SKM-1 treated with dmso at 0.1 percent for 144 hours (cell line): ENCODE results near the gene OR2A5.
A peak's percentile ranks its signal among the peaks of the same experiment; 100 is the strongest.
"Not testable (repeated sequence)": the region's sequence is repeated elsewhere in the genome, so short reads cannot be mapped to it uniquely, and the experiment has no call there.

Experiments
- DNase-seq: peaks from one replicate; lab custom pipeline; 2025; ENCODE audit not compliant: unreplicated experiment; lab: John Stamatoyannopoulos, UW

OR2A5 gene, protein sequence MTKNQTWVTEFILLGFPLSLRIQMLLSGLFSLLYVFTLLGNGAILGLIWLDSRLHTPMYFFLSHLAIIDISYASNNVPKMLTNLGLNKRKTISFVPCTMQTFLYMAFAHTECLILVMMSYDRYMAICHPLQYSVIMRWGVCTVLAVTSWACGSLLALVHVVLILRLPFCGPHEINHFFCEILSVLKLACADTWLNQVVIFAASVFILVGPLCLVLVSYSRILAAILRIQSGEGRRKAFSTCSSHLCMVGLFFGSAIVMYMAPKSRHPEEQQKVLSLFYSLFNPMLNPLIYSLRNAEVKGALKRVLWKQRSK

DNA sequence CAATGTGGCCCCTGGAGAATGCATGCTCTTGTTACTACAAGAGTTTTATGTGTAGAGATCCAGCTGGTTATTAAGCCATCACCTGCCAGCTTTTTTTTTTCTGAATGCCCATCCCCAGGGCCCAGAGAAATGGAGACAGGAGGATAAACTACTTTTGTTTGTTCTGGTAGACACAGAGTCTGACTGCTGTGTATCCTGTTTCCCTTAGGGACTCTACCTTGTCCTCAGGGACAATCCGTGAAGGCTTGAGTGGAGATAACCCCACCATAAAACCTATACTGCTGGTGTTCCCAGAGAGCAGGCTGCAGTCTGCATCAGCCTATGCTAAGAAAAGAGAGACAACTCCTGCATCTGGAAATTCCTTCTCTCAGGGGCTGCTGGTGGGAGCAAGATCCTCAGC is at the start of gene OR2A5:
TSS of gene OR2A5 (plus strand) at position 301 of the 400 bp plus-strand sequence. CDS start 1,454 bp downstream, outside the sequence.
- no peak for DNase-seq

DNA sequence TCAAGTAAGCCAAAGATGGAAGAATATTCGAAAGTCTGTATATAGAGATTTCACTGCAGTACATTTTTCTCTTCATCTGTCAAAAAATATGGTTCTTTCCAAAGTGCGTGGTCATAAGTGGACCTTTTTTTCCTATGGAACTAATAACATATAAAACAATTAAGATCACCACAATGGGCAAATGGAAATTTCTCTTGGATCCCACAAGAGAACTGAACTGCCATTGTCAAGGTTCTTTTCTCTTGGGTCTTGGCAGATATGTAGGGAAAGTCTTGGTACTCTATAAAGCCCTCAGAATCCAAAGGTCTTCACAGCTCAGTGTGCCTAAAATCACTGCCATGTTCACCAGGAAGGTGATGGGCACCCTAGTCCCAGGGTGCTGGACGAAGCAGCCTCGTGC is 48.7 kb upstream of the OR2A5 start, which contains the start of gene OR6B1:
TSS of gene OR6B1 (plus strand) at position 301 of the 400 bp plus-strand sequence. CDS start 3,677 bp downstream, outside the sequence.
- no peak for DNase-seq

DNA sequence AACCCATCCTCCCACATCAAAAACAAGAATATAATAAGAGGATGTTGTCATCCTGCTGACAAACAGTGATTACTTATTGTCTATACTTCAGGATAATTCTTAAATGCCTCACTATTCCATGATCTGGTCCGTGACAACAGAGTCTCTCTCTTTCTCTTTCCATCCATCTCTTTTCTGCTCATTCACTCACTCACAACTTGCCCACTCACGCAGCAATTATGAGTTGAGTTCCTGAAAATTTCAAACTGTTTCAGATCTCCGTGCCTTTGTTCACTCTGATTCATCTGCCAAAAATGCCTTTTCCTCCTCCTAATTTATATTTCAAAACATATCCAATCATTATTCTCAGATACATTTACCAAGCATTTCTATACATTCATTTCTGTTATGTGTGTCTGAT is 47.2 kb upstream of the OR2A5 start:
- no peak for DNase-seq

- no peak for DNase-seq
Observed at GRCh38 chr7:144004703-144005102, 44.0 kb upstream of the OR2A5 start.

- DNase-seq: no peak
Observed at GRCh38 chr7:144006029-144006691, 42.6 kb upstream of the OR2A5 start.

- DNase-seq: no peak
Observed at GRCh38 chr7:144006692-144007042, 42.1 kb upstream of the OR2A5 start.

DNA sequence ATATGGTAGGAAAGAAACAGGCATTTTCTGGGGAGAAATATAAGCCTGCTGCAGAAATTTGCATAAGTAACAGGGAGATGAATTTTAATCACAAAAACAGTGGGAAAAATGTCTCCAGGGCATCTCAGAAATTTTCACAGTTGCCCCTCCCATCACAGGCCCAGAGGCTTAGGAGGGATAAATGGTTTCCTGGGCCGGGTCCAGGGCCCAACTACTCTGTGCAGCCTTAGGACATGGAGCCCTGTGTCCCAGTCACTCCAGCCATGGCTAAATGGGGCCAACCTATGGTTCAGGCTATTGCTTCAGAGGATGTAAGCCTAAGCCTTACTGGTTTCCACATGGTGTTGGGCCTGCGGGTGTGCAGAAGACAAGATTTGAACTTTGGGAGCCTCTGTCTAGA is 39.4 kb upstream of the OR2A5 start:
- no peak for DNase-seq

- DNase-seq: peak; percentile 32
Observed at GRCh38 chr7:144010061-144010460, 38.7 kb upstream of the OR2A5 start.

DNA sequence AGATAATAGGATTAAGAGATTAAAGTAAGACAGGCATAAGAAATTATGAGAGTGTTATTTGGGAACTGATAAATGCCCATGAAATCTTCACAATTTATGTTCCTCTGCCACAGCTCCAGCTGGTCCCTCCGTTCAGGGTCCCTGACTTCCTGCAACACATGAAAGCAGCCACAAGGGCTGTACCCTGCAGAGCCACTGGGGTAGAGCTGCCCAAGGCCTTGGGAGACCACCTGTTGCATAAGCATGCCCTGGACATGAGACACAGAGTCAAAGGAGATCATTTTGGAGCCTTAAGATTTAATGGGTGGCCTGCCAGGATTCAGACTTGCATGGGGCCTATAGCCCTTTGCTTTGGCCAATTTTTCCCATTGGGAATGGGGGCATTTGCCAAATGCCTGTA is 37.9 kb upstream of the OR2A5 start:
- DNase-seq: not testable (repeated sequence)

DNA sequence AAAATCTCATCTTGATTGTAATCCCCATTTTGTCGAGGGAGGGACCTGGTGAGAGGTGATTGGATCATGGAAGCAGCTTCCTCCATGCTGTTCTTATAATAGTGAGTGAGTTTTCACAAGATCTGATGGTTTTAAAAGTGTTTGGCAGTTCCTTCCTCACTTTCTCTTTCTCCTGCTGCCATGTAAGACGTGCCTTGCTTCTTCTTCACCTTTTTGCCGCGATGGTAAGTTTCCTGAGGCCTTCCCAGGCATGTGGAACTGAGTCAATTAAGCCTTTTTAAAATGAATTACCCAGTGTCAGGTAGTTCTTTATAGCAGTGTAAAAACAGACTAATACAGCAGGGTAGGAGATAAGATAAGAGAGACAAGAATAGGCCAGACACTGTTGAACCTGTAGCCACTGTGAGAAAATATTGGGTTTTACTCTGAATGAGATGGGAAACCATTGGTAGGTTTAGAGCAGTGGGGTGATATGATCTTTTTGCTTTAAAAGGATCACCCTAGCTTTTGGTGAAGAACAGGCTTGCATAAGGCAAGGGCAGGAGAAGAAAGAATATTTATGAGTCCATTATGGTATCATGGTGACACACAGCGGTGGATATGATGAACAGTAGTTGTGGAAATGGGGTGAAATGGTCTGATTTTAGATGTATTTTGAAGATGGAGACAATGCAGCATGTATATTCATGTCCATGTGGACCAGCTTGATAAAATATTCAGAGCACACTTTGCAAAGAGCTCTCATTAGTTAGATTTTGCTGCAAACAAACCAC is 37.1 kb upstream of the OR2A5 start:
- DNase-seq: no peak

DNA sequence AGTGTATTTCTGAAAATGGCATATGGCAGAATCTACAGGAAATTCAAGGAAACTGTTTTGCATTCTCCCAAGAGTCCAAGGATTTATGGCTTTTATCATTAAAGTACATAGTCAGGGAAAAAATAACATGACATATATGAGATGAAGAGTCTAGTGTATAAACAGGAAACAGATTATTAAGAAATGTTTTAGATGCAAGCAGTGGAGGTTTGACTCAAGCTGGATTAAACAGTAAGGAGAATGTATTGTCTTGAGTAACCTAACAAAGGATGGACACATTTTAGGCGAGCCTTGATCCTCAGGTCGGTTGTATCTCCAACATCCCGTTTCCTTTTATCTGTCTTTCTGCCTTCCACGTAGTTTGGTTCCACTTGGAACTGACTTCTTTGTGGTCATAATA is 30.7 kb upstream of the OR2A5 start:
- DNase-seq: no peak

GRCh38 chr7:144019457-144019856 is 29.3 kb upstream of the OR2A5 start:
- no peak for DNase-seq

DNA sequence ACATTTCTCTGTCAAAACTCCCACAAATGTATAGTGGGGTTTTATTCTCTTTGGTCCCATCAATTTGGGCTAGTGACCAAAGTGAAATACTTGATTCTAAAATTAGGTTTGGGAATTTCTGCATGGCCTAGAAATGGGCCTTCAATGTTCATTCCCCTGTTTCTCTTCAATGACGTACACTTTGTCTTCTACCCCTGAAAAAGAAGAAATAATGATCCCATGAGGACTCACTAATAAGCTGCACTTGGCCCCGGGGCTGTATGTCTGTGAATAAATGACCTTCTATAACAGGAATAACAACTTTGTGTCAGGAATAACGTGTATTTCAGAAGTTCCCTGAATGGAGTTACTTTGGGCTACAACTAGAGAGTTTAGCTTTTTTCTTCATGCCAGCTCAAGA is 28.4 kb upstream of the OR2A5 start:
- DNase-seq: no peak

DNA sequence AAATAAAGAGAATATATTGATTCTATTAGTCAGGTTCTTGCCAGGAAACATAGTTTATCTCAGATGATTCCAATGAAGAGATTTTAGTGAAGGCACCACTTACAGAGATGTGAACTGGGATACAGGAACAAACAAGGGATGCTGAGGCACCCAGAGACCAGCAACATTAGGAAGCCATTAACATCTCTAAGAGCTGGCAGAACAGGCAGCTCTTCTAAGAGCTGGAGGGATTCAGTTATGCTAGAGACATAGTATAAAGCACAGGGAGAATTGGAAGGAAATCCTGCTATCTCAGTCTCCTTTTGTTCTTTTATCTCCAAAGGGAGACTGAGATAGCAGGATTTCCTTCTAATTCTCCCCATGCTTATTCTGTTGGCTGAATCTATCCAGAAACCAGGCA is 26.6 kb upstream of the OR2A5 start:
- no peak for DNase-seq

DNA sequence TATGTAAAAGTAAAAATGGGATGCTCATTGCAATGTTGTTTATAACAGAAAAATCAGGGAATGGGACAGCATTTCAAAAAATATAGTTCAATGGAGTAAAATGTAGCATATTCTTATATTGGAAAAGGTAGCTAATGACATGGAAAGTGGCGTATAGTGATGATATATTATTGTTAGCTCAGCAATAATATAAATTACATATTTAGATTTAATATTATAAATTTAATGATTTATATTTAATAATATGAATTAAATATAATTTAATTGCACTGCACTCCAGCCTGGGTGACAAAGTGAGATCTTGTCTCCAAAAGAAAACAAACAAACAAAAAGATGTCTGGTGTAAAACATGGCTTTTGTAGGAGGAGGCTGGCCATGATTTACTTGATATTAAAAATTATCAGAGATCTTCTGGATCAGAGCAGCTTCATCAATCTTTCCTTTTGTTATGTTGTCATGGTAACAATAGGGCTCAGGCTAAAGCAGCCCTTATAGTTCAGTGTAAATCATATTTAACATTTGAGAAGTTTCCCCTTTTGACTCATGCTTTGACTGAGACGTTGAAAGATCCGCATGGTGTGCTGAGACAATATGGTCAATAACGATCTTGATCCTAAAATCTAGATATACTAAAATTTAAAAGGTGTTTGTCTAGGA is 25.4 kb upstream of the OR2A5 start:
- DNase-seq: no peak

GRCh38 chr7:144024213-144024612 is 24.5 kb upstream of the OR2A5 start:
- no peak for DNase-seq

- no peak for DNase-seq
Observed at GRCh38 chr7:144026203-144026883, 22.4 kb upstream of the OR2A5 start.

- no peak for DNase-seq
Observed at GRCh38 chr7:144027070-144027469, 21.7 kb upstream of the OR2A5 start.

DNA sequence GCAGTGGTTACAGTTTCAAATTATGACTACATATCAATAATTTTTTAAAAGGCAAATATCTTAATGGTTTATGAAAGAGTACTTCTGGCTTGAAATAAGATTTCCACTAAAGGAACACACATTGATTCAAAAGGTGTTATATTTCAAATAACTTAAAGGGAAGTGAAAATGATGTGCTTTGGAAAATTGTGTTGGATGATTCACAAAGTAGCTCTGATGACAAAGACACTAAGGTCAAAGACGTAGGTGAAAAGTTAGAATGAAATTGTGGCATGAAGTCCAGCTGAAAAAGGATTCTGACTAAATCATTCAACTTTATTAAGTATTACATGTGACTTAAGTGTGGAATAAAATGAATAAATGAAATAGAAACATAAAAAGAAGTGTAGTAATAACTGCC is 20.8 kb upstream of the OR2A5 start:
- no peak for DNase-seq

DNA sequence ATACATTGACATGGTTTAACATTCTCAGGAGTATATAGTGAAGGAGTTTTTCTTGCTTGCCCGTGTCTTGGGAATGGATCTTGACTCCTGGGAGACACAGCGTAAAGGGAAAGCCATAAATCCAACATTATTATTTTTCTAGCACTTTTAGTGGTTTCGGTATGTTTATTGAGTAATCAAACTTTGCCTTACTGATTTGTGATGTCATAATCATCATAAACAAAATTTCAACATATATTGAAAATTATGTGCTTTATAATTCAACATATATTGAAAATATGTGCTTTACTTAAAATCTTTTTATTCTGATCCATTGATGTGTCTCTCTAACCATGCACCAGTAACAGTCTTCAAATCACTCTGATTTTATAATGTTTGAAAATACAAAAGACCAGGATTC is 20.2 kb upstream of the OR2A5 start:
- DNase-seq: no peak

DNA sequence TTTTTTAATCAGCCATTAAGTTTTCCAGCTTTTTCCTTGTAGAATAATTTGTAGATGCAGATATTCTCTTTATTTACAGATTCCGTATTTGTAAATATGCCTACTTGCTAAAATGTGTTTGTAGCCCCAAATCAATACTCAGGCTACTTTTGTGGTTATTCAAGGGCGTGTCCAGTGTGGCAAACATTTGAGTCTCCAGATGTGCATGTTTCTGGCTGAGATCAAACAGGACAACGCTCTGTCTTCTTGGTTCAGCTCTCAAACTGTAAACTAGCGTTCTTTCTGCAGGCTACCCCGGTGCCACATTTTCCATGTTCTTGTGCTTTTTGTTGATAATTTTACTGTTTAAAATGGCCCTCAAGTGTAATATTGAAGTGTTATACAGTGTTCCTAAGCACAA is 16.2 kb upstream of the OR2A5 start:
- DNase-seq: no peak
